GM18873 (cell line): ENCODE data around the gene SORCS3.

Experiments used
- ATAC-seq: cut with Tn5 transposase; IDR thresholded peaks from one replicate; pipeline ENCODE4 v1.9.1; 2021; ENCODE audit warnings: mild to moderate bottlenecking, moderate library complexity, moderate number of reproducible peaks; ENCODE audit not compliant: unreplicated experiment, low FRiP score

Gene SORCS3

GRCh38 chr10:105062951-105063350 is 421.9 kb downstream of the SORCS3 start:
- no peak for ATAC-seq

GRCh38 chr10:105063796-105064195 is 422.7 kb downstream of the SORCS3 start:
- no peak for ATAC-seq

- ATAC-seq: no peak
Observed at GRCh38 chr10:105068497-105068896, 427.4 kb downstream of the SORCS3 start.

GRCh38 chr10:105070249-105070648 is 429.2 kb downstream of the SORCS3 start:
- ATAC-seq: no peak

- ATAC-seq: no peak
Observed at GRCh38 chr10:105070952-105071351, 429.9 kb downstream of the SORCS3 start.

- ATAC-seq: no peak
Observed at GRCh38 chr10:105071980-105072379, 430.9 kb downstream of the SORCS3 start.

GRCh38 chr10:105073999-105074398 is 432.9 kb downstream of the SORCS3 start:
- ATAC-seq: no peak

GRCh38 chr10:105075031-105075430 is 433.9 kb downstream of the SORCS3 start:
- no peak for ATAC-seq

GRCh38 chr10:105085980-105086379 is 444.9 kb downstream of the SORCS3 start:
- no peak for ATAC-seq

- ATAC-seq: no peak
Observed at GRCh38 chr10:105094048-105094447, 453.0 kb downstream of the SORCS3 start.

- no peak for ATAC-seq
Observed at GRCh38 chr10:105096316-105096715, 455.2 kb downstream of the SORCS3 start.

- ATAC-seq: no peak
Observed at GRCh38 chr10:105102977-105103376, 461.9 kb downstream of the SORCS3 start.

- ATAC-seq: no peak
Observed at GRCh38 chr10:105104297-105104696, 463.2 kb downstream of the SORCS3 start.

- no peak for ATAC-seq
Observed at GRCh38 chr10:105109164-105109563, 468.1 kb downstream of the SORCS3 start.

- no peak for ATAC-seq
Observed at GRCh38 chr10:105112862-105113261, 471.8 kb downstream of the SORCS3 start.

GRCh38 chr10:105113666-105114065 is 472.6 kb downstream of the SORCS3 start:
- no peak for ATAC-seq

- no peak for ATAC-seq
Observed at GRCh38 chr10:105121743-105122142, 480.7 kb downstream of the SORCS3 start.

GRCh38 chr10:105128111-105128510 is 487.0 kb downstream of the SORCS3 start:
- ATAC-seq: no peak

GRCh38 chr10:105138358-105138757 is 497.3 kb downstream of the SORCS3 start:
- ATAC-seq: no peak

GRCh38 chr10:105139363-105139896 is 498.3 kb downstream of the SORCS3 start:
- ATAC-seq: no peak

- no peak for ATAC-seq
Observed at GRCh38 chr10:105140600-105140999, 499.5 kb downstream of the SORCS3 start.

GRCh38 chr10:105145711-105146110 is 504.6 kb downstream of the SORCS3 start:
- ATAC-seq: no peak

GRCh38 chr10:105146436-105146835 is 505.3 kb downstream of the SORCS3 start:
- ATAC-seq: no peak
